ENCODE data around the gene FLVCR1. TPM values are rescaled to one million over a fixed set of nuclear protein-coding genes. Genes with fewer than 3 reads are reported as not detected.
"Not testable (repeated sequence)": the region's sequence is repeated elsewhere in the genome, so short reads cannot be mapped to it uniquely, and the experiment has no call there.

FLVCR1 gene
- total RNA-seq, 2 donors from 2014 or later = 9.1 to 11.4 TPM

- Mint-ChIP-seq H3K36me3 (peaks cover 27 to 43% of the 10 kb centered on the region in 2 donors), H3K27ac (no peak overlapping the region), H3K9me3 (peaks cover 11 to 15% of the 10 kb centered on the region in 2 donors)
- no peak for ATAC-seq
- no peak for DNase-seq (ENCODE audit: low spot score in 2 of 2)
These were observed 43.2 kb downstream of the FLVCR1 start for GRCh38 chr1:212901290-212901689.

GRCh38 chr1:212902054-212902453 is 44.0 kb downstream of the FLVCR1 start:
- Mint-ChIP-seq H3K9me3 (peaks cover 11 to 15% of the 10 kb centered on the region in 2 donors), H3K27ac (no peak overlapping the region), H3K36me3 (peaks cover 25 to 42% of the 10 kb centered on the region in 2 donors)
- DNase-seq (ENCODE audit: low spot score in 2 of 2) (no peak), ATAC-seq (no peak)

GRCh38 chr1:212903664-212904063 is 45.6 kb downstream of the FLVCR1 start:
- ATAC-seq = no peak
- DNase-seq (ENCODE audit: low spot score in 2 of 2) = no peak
- H3K9me3 Mint-ChIP-seq = peaks cover 11 to 15% of the 10 kb centered on the region in 2 donors
- no peak overlapping the region for H3K27ac Mint-ChIP-seq
- H3K36me3 Mint-ChIP-seq = peaks cover 25 to 33% of the 10 kb centered on the region in 2 donors

- H3K36me3 Mint-ChIP-seq; H3K9me3 Mint-ChIP-seq; ATAC-seq; H3K27ac Mint-ChIP-seq; DNase-seq (ENCODE audit: low spot score in 2 of 2): not testable (repeated sequence)
These were observed 50.0 kb downstream of the FLVCR1 start for GRCh38 chr1:212908071-212908470.

GRCh38 chr1:212908971-212909370 is 50.9 kb downstream of the FLVCR1 start:
- no peak overlapping the region for H3K27ac Mint-ChIP-seq
- DNase-seq (ENCODE audit: low spot score in 2 of 2) = no peak
- H3K9me3 Mint-ChIP-seq = no peaks in the 10 kb centered on the region
- H3K36me3 Mint-ChIP-seq = no peaks in the 10 kb centered on the region
- no peak for ATAC-seq

- Mint-ChIP-seq H3K27ac (no peak overlapping the region), H3K36me3 (no peaks in the 10 kb centered on the region), H3K9me3 (no peaks in the 10 kb centered on the region)
- no peak for ATAC-seq
- no peak for DNase-seq (ENCODE audit: low spot score in 2 of 2)
These were observed 51.6 kb downstream of the FLVCR1 start for GRCh38 chr1:212909652-212910063.

GRCh38 chr1:212910213-212910612 is 52.1 kb downstream of the FLVCR1 start:
- not testable (repeated sequence) for DNase-seq (ENCODE audit: low spot score in 2 of 2); H3K36me3 Mint-ChIP-seq

GRCh38 chr1:212913638-212914037 is 55.6 kb downstream of the FLVCR1 start:
- not testable (repeated sequence) for H3K27ac Mint-ChIP-seq; DNase-seq (ENCODE audit: low spot score in 2 of 2); H3K36me3 Mint-ChIP-seq; ATAC-seq; H3K9me3 Mint-ChIP-seq

More at GRCh38 chr1:212910213-212910612, 52.1 kb downstream of the FLVCR1 start:
- not testable (repeated sequence) for H3K9me3 Mint-ChIP-seq, H3K27ac Mint-ChIP-seq, ATAC-seq

- not testable (repeated sequence) for H3K27ac Mint-ChIP-seq; ATAC-seq; H3K36me3 Mint-ChIP-seq; DNase-seq (ENCODE audit: low spot score in 2 of 2); H3K9me3 Mint-ChIP-seq
These were observed 56.0 kb downstream of the FLVCR1 start for GRCh38 chr1:212914110-212914509.

- H3K36me3 Mint-ChIP-seq = no peaks in the 10 kb centered on the region
- H3K27ac Mint-ChIP-seq = no peak overlapping the region
- H3K9me3 Mint-ChIP-seq = no peaks in the 10 kb centered on the region
- DNase-seq (ENCODE audit: low spot score in 2 of 2) (no peak), ATAC-seq (no peak)
These were observed 56.7 kb downstream of the FLVCR1 start for GRCh38 chr1:212914789-212915188.

GRCh38 chr1:212915245-212916091 is 57.4 kb downstream of the FLVCR1 start:
- DNase-seq (ENCODE audit: low spot score in 2 of 2) (no peak), ATAC-seq (no peak)
- Mint-ChIP-seq H3K27ac (no peak overlapping the region), H3K36me3 (no peaks in the 10 kb centered on the region), H3K9me3 (no peaks in the 10 kb centered on the region)

- peak in 1 of 2 donors; percentile 28 for ATAC-seq
- Mint-ChIP-seq H3K36me3 (no peaks in the 10 kb centered on the region), H3K9me3 (no peaks in the 10 kb centered on the region), H3K27ac (no peak overlapping the region)
- DNase-seq (ENCODE audit: low spot score in 2 of 2) = no peak
These were observed 58.5 kb downstream of the FLVCR1 start for GRCh38 chr1:212916481-212917133.

- Mint-ChIP-seq H3K9me3 (no peaks in the 10 kb centered on the region), H3K36me3 (no peaks in the 10 kb centered on the region), H3K27ac (no peak overlapping the region)
- DNase-seq (ENCODE audit: low spot score in 2 of 2) = no peak
- ATAC-seq = no peak
These were observed 59.0 kb downstream of the FLVCR1 start for GRCh38 chr1:212917134-212917485.

GRCh38 chr1:212917858-212918257 is 59.8 kb downstream of the FLVCR1 start:
- Mint-ChIP-seq H3K9me3 (no peaks in the 10 kb centered on the region), H3K27ac (no peak overlapping the region), H3K36me3 (no peaks in the 10 kb centered on the region)
- no peak for DNase-seq (ENCODE audit: low spot score in 2 of 2)
- no peak for ATAC-seq

- no peaks in the 10 kb centered on the region for H3K36me3 Mint-ChIP-seq
These were observed 60.7 kb downstream of the FLVCR1 start for GRCh38 chr1:212918824-212919223.

GRCh38 chr1:212920246-212920645 is 62.2 kb downstream of the FLVCR1 start:
- Mint-ChIP-seq H3K27ac (no peak overlapping the region), H3K36me3 (no peaks in the 10 kb centered on the region), H3K9me3 (no peaks in the 10 kb centered on the region)
- ATAC-seq (no peak), DNase-seq (ENCODE audit: low spot score in 2 of 2) (no peak)

More at GRCh38 chr1:212918824-212919223, 60.7 kb downstream of the FLVCR1 start:
- Mint-ChIP-seq H3K9me3 (no peaks in the 10 kb centered on the region), H3K27ac (no peak overlapping the region)
- DNase-seq (ENCODE audit: low spot score in 2 of 2) = no peak
- no peak for ATAC-seq

GRCh38 chr1:212920896-212921295 is 62.8 kb downstream of the FLVCR1 start:
- no peak for ATAC-seq
- H3K27ac Mint-ChIP-seq = no peak overlapping the region
- H3K9me3 Mint-ChIP-seq = no peaks in the 10 kb centered on the region
- DNase-seq (ENCODE audit: low spot score in 2 of 2) = no peak
- H3K36me3 Mint-ChIP-seq = no peaks in the 10 kb centered on the region

- no peak for DNase-seq (ENCODE audit: low spot score in 2 of 2)
- H3K36me3 Mint-ChIP-seq = no peaks in the 10 kb centered on the region
These were observed 63.9 kb downstream of the FLVCR1 start for GRCh38 chr1:212922016-212922415.

More at GRCh38 chr1:212922016-212922415, 63.9 kb downstream of the FLVCR1 start:
- Mint-ChIP-seq H3K27ac (no peak overlapping the region), H3K9me3 (no peaks in the 10 kb centered on the region)
- no peak for ATAC-seq

All from activated naive CD4-positive, alpha-beta T cell treated with anti-CD3 and anti-CD28 coated beads, Interleukin-2, amount 50 U/mL, for 72 hours (primary cell).